ENCODE data around the gene ELL.

DNA sequence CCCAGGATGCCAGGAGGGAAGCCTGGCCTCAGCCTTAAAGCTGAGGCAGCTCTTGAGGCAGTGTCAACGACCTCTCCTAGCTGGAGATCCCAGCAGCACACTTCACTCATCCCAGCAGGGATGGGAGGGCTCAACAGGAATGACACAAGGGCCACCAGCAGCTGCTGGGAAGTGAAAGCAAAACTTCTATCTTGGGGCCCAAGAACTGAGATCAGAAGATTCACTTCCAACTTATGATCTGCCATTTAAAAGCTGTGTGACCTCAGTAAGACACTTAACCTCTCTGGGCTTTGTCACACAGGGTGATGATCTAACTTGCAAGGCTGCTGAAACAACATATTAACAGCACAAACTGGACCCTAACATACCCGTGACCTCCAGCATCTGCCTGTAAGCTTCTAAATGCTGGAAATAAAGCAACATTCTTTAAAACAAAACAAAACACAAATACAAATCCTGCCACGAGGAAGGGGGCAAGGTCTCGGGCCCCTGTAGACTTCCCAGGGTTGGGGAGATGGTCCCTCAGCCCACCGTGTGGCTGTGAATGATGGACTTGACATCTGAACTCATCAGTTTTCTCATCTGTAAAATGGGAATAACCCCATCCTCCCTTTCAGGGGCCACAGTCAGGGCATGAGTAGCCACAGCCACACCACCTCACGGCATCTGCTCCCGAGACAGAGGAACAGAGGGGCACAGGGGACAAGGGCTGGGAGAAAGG lies 22.7 kb downstream of the ELL start:
- TF ChIP-seq, protein P1, sequence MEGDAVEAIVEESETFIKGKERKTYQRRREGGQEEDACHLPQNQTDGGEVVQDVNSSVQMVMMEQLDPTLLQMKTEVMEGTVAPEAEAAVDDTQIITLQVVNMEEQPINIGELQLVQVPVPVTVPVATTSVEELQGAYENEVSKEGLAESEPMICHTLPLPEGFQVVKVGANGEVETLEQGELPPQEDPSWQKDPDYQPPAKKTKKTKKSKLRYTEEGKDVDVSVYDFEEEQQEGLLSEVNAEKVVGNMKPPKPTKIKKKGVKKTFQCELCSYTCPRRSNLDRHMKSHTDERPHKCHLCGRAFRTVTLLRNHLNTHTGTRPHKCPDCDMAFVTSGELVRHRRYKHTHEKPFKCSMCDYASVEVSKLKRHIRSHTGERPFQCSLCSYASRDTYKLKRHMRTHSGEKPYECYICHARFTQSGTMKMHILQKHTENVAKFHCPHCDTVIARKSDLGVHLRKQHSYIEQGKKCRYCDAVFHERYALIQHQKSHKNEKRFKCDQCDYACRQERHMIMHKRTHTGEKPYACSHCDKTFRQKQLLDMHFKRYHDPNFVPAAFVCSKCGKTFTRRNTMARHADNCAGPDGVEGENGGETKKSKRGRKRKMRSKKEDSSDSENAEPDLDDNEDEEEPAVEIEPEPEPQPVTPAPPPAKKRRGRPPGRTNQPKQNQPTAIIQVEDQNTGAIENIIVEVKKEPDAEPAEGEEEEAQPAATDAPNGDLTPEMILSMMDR (IDR thresholded peaks at IDR 0.05) = no peak
- no peak for TF ChIP-seq POLR2A (IDR thresholded peaks at IDR 0.05)

All from esophagus squamous epithelium (tissue), 4 donors.